HG02571 (cell line): ENCODE data around the gene APH1A.
"Not testable (repeated sequence)": the region's sequence is repeated elsewhere in the genome, so short reads cannot be mapped to it uniquely, and the experiment has no call there.

Experiments
- ATAC-seq: cut with Tn5 transposase; IDR thresholded peaks from one replicate; pipeline ENCODE4 v1.9.1; 2021; ENCODE audit warnings: mild to moderate bottlenecking, moderate library complexity; ENCODE audit not compliant: unreplicated experiment

APH1A gene

DNA sequence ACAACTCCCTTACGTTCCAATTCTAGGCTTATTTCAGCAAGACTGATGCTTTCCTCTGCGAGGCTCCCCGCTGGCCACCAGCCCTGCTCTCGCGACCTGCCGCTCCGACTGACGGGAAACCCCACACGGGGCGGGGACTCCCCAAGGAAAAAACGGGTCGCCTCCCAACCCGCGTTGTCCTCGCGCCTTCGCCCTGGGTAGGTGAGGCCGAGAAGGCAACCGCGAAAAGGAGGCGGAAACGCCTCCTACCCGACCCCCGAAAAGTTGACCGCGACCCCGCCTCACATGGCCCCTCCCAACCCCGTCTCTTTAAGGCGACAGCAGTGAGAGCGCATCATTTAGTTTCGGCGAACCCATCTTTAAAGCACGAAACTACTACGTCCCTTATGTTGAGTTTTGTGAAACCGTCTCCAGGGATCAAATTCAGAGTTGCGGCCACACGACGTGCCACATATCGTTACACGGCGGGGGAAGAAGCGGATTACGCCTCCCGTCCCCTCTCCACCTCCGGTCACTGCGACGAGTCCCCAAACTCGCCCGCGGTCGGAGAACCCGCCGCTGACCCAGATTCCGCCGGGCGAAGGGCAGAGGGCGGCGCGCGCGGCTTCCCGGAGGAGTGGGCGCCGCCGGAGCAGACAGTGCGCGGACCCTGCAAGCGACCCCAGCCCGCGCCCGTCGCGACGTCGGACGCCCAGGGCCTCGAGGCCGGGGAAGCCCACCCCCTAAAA lies 34.1 kb downstream of the APH1A start:
- ATAC-seq, result peak; percentile 46

DNA sequence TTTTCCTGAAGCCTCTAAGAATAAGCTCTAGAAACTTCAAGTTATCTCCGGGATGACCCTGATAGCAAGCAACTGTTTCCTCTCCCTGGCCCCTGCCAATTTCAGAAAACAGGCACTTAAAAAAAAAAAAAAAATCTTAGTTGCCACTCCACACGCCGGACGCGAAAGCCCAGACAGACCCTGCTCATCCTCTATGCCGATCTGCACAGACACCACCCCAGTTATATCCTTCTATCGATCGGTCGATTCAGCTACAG lies 34.6 kb downstream of the APH1A start:
- ATAC-seq, result peak; percentile 3

DNA sequence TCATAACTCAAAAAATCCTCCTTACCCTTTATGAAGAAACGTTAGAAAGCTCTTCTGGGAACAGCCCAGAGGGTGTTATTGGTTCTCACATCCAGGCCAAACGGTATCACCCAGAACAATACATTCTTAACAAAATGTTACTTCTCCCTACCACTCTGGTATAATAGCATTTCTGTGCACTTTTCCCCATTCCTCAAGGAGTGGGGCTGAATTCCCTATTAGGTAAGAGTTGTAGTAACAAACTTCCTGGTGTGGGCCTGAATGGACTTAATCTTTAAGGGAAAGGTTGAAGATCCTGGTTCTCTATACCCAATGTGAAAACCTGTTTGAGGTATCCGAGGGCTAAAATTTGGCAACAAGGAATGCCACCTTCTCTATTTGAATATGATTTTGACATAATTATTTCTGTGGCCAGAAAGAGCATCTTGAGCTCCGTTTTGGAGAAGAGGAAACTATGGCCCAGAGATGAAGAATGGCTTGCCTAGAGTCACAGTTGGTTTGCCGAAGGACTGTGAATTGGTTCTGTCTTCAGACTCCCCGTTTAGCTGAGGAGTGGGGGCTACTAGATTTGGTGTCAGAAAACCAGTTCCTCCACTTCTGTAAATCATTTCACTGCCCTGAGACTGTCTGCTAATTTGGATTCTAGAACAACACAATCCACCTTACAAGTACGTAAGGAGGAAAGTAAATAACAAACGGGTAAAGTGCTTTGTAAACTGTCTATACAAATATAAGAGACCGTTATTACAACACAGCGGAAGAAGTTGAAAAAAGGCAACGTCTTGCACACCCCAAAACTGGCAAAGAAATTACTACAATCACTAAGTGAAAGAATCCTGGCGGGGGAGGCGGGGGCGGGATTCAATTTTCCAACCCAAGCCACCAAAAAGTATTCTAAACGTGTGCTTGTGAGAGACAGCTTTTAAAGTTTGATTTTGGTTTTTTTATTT lies 35.2 kb downstream of the APH1A start:
- no peak for ATAC-seq

DNA sequence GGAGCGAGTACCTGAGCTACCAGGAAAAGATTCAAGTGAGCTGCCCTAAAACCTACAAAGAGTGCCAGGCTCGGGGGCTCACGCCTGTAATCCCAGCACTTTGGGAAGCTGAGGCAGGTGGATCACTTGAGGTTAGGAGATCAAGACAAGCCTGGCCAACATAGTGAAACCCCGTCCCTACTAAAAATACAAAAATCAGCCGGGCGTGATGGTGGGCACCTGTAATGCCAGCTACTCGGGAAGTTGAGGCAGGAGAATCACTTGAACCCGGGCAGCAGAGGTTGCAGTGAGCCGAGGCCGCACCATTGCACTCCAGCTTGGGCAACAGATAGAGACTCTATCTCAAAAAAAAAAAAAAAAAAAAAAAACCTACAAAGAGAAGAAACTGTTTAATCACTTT lies 35.9 kb downstream of the APH1A start:
- not testable (repeated sequence) for ATAC-seq

DNA sequence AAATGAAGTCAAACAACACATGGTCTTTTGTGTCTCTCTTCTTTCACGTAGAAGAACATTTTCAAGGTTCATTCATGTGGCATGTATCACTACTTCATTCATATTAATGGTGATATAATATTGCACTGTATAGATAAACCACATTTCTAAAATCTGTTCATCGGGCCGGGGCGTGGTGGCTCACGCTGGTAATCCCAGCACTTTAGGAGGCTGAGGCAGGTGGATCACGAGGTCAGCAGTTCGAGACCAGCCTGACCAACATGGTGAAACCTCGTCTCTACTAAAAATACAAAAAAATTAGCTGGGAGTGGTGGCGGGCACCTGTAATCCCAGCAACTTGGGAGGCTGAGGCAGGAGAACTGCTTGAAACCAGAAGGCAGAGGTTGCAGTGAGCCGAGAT lies 40.6 kb downstream of the APH1A start:
- not testable (repeated sequence) for ATAC-seq

DNA sequence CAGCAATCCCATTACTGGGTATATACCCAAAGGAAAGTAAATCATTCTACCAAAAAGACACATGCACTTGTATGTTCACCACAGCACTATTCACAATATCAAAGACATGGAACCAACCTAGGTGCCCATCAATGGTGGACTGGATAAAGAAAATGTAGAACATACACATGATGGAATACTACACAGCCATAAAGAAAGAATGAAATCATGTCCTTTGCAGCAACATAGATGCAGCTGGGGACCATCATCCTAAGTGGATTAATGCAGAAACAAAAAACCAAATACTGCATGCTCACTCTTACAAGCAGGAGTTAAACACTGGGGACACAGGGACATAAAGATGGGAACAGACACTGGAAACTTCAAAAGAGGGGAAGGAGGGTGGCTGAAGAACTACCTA lies 41.6 kb downstream of the APH1A start:
- no peak for ATAC-seq

DNA sequence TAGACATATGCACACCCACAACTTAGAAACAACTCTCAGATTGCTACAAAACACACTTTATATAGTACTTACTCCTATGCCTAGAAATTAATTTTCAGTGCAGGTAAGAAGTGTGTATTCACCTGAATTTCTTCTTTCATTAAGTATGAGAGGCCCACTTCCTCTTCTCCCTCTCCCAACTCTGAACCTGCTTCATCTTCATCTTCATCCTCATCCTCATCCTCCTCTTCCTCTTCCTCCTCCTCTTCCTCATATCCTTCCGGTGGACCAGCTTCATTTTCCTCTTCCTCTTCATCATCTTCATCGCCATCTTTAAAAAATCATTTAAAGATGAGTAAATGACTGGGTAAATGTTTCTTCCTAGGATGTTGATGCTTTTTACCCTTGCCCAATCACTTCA lies 42.3 kb downstream of the APH1A start:
- no peak for ATAC-seq

DNA sequence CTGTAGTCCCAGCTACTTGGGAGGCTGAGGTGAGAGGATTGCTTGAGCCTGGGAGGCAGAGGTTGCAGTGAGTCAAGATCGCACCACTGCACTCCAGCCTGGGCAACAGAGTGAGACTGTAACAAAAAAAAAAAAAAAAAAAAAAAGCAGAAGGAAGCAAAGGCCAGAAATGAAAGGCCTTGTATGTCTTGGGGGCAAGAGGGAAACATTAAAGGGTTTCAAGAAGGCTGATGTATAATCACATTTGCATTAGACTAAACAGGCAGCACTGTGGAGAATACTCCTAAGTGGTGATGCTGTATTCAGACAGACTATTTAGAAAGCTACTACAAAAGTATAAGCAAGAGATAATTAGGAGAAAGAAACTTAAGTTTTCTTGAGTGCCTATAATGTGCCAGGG lies 43.3 kb downstream of the APH1A start:
- no peak for ATAC-seq

DNA sequence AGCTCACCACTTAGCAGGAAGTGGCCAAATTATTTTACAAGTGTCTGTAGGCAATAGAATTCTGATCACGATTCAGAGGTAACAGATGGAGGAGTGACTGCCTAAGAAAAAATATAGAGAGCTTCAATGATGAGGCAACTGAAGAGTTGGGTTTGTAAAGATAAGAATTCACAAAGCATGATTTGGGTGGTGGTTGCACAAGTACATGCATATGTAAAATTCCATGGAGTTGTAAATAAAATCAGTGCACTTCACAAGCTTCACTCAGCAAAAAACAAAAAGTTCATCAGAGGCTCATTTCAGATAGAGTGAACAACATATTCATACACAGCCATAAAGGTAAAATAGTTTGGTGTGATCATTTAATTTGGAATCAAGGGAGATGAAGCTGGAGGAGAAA lies 43.8 kb downstream of the APH1A start:
- no peak for ATAC-seq

DNA sequence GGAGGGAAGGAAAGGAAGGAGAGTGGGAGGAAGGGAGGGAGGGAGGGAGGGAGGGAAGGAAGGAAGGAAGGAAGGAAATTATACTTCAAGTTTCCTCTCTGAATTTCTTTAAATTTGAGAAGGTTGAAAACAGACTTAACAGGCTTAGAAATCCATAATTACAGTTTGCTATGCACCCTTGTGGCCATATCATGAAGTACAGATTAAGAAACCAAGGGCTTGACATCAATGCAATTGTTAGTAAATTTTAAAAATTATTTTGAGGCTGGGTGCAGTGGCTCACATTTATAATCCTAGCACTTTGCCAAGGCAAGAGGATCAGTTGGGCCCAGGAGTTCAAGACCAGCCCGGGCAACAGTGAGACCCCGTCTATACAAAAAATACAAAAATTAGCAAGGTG lies 47.3 kb downstream of the APH1A start:
- no peak for ATAC-seq

DNA sequence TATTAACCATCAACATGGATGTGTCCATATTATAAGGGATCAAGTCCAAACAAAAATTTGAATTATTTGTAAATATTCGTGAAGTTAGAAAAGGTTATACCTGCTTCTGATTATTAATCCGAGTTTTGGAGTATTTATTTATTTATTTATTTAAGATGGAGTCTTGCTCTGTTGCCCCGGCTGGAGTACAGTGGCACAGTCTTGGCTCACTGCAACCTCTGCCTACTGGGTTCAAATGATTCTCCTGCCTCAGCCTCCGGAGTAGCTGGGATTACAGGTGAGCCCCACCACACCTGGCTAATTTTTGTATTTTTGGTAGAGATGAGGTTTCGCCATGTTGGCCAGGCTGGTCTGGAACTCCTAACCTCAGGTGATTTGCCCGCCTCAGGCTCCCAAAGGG lies 53.0 kb downstream of the APH1A start:
- not testable (repeated sequence) for ATAC-seq
